GM10266 (cell line): ENCODE results near the gene SRRD.

Experiments
- DNase-seq: peaks from one replicate; pipeline ENCODE4 v3.0.0; 2012; ENCODE audit errors: extremely low spot score
- TF ChIP-seq, protein P1 (sequence below): IDR thresholded peaks from 2 replicates; pipeline ENCODE4 v1.5.1; 2012; ENCODE audit warnings: mild to moderate bottlenecking, low read depth; ENCODE audit not compliant: control insufficient read depth, insufficient read depth; ENCODE audit errors: missing control alignments

Gene SRRD

DNA sequence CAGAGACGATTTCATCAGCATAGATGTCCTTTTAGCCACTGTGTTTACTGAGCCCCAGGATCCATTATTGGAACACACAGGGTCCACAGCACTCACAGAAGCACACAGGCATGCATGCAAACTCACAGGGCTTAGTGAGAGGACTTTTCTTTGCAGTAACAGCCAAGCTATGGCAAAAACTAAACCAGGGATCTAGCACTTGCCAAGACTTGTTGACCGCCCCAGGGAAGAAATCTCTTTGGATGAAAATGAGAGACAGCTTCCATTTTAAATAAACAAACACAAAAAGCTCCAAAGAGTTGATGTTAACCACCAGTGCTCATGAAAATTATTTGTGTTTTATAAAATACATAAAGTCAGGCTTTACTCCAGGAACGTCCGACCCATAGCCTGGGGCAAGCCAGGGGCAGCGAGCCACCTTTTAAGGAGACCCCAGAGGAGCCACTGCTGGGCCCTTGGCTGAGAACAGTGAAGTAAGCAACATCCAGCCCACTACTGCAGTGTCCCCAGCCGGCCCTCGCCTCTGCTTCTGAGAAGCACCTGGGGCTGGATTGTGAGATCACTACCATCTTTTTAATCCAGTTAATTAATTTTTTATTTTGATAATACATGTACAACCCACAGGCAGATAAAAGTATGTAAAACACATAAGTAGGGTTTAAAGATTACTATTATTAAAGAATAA lies 50.6 kb downstream of the SRRD start:
- TF ChIP-seq, protein P1, sequence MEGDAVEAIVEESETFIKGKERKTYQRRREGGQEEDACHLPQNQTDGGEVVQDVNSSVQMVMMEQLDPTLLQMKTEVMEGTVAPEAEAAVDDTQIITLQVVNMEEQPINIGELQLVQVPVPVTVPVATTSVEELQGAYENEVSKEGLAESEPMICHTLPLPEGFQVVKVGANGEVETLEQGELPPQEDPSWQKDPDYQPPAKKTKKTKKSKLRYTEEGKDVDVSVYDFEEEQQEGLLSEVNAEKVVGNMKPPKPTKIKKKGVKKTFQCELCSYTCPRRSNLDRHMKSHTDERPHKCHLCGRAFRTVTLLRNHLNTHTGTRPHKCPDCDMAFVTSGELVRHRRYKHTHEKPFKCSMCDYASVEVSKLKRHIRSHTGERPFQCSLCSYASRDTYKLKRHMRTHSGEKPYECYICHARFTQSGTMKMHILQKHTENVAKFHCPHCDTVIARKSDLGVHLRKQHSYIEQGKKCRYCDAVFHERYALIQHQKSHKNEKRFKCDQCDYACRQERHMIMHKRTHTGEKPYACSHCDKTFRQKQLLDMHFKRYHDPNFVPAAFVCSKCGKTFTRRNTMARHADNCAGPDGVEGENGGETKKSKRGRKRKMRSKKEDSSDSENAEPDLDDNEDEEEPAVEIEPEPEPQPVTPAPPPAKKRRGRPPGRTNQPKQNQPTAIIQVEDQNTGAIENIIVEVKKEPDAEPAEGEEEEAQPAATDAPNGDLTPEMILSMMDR = no peak
- DNase-seq = no peak

DNA sequence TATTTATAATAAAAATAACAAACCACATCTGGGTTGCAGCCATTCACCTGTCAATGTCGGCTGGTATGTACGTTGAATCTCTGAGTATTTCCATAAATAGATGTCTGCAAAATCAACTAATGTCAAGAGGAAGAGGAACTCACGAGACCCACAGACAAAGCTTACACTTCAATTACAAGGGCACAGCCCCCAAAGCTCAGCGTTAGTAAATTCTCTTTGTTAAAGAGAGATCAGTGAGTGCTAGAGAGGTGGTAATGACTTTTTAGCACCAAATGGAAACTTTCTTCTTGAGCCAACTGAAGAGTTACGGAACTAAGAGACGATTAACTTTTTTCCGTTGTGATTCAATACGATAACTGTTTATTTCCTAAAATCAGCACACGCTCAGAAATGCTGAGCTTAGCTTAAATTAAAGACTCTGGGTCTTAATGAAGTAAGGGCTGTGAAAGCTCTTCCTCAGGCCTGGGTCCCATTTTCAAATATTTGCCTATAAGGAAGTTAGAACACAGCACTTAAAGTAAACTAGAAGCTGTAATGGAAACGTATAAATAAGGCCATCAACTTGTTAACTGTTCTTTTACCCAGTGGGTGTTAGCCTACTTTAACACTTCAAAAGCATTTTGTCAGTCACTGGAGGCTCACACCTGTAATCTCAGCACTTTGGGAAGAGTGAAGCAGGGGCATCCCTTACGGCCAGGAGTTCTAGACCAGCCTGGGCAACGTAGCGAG lies 51.4 kb downstream of the SRRD start:
- peak; percentile 60 for DNase-seq
- TF ChIP-seq, protein P1 = no peak

DNA sequence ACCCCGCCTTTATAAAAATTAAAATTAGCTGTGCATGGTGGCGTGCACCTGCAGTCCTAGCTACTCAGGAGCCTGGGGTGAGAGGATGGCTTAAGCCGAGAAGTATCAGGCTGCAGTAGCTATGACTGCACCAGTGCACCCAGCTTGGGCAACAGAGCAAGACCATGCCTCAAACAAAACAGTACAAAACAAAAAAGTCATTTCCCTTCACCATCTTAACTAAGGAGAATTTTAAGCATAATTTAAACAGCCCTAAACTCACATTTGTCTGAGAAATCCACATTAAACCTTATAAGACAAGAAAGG lies 51.9 kb downstream of the SRRD start:
- no peak for DNase-seq
- TF ChIP-seq, protein P1 = no peak

DNA sequence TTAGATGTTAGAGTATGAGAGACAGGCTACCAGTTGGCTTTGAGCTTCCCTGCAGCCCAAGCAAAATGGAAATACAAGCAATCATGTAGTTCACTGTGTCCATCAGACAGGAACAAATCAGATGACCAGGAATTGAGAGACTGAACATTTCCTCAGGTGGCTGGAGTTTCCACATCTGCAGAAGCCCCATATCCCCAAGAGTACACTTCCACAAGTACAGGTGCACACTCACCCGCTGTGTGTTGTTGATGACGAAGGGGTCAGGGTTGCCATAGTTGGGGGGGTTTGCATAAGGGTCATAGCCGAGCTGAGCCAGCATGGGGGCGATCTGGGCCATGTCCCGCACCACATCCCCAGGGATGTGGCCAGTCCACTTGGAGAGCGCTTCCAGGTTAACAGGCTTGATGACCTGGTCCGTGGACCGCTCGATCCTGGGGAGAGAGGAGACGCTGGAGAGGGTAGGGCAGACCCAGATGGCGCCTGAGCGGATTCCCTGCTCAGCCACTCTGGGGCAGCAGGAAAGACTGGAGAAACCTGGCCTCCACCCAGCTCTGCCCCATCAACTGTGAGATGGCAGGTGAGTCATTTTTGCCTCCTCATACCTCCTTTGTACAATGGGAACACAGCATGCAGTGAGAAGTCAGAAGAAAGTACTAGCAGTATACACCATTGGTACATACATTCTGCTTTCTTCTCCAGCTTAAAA lies 52.5 kb downstream of the SRRD start:
- TF ChIP-seq, protein P1 = no peak
- DNase-seq = no peak

DNA sequence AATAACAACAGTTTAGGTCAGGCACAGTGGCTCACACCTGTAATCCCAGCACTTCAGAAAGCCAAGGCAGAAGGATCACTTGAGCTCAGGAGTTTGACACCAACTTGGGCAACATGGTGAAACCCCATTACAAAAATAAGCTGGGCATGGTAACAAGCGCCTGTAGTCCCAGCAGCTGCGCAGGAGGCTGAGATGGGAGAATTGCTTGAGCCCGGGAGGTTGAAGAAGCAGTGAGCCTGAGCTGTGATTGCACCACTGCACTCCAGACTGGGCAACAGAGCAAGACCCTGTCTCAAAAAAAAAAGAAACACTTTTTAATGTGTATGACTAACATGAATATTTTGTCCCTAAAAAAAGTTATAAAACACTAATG lies 53.1 kb downstream of the SRRD start:
- TF ChIP-seq, protein P1 = no peak
- no peak for DNase-seq

DNA sequence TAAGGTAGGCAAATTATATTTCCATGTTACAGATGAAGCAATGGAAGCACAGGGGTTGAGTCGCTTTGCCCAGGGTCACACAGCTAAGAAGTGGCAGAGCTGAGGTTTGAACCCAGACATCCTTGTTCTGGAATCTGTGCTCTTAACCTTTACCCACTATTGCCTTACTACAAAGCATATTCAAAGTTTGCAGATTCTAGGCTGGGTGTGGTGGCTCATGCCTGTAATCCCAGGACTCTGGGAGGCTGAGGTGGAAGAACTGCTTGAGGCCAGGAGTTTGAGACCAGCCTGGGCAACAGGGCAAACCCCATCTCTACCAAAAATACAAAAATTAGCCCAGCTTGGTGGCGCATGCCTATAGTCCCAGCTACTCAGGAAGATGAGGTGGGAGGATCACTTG lies 56.4 kb downstream of the SRRD start:
- TF ChIP-seq, protein P1 = no peak

DNA sequence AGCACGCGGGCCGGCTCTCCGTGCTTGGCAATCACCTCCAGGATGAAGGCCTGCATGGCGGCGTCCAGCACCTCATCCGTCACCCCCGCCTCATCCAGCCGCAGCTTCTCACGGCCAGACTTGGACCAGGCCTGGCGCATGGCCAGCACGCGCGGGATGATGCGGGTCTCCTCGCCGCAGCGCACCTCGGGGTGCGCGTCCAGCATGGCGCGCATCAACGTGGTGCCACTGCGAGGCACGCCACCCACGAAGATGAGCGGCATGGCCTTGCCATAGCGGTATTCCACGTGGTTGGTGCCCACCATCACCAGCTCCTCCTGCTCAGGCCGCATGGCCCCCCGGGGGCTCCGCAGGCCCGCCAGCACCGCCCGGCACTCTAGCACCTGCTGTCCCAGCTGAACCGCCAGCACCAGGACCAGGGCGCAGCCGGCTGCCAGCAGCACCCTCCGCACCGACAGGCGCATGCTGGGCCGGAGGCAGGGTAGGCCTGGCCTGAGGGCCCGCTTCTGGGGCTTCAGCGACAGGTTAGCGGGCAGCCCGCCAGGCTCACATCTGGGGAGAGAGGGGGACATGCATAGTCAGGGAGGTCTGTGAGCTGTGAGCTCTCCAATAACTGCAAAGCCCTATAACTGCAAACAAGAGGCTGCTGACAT lies 57.6 kb downstream of the SRRD start:
- no peak for DNase-seq
- TF ChIP-seq, protein P1 = no peak

More for the DNA sequence above, 56.4 kb downstream of the SRRD start:
- DNase-seq = no peak
